ENCODE data around the gene IRS2. TPM values are rescaled to one million over a fixed set of nuclear protein-coding genes. Genes with fewer than 3 reads are reported as not detected.

The IRS2 gene
- total and polyA plus RNA-seq, 8 donors, result 4.9 to 15.8 (median 7.7) TPM

DNA sequence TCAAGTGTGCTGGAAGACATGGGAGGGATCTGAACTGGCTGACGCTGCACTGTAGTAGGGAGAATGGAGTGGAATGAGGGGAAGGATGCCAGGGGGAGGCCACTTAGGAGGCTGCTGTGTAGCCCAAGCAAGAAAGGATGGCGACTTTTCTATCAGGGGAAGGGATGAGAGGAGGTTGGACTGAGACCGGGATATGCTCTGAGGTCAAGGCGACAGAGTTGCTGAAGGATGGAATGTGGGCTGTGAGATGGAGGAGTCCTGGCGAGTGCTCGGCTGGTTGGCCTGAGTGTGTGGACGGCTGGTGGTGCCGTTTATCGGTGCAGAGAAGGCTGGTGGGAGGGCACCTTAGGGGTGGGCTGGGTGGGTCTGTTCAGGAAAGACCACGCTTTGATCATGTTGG is 45.7 kb downstream of the IRS2 start:
- intact Hi-C loops (cut with DNase I), result no loop called here
- H3K27ac ChIP-seq, result no peak overlapping the region
- DNase-seq, result no peak

DNA sequence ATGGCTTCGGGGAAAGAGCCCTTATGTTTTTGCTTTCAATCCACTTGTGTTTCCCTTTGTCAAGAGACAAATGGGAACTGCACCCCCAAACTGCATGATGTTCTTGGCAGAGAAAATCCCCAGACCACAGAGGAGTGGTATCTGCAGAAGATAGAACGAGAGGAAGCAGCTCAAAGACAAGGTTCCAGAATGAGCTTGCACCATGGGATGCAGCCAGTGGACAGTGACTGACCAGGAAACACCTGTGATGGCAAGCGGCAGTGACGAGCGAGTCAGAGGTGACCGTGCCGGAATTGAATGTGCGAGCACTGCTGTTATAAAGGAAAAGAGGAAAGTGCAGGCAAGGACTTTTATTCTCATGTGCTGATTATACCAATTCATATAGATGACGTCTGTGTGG is 46.3 kb downstream of the IRS2 start:
- Histone ChIP-seq H3K27ac (no peak overlapping the region), H3K9me3 (no peaks in the 10 kb centered on the region), H3K4me1 (peaks cover 0 to 11% of the 10 kb centered on the region in 2 donors), H3K36me3 (no peaks in the 10 kb centered on the region), H3K4me3 (no peak overlapping the region), H3K27me3 (peaks cover 0 to 15% of the 10 kb centered on the region in 2 donors)
- intact Hi-C loops (cut with DNase I), result no loop called here
- ATAC-seq (no peak), DNase-seq (no peak)
- TF ChIP-seq, protein P1, sequence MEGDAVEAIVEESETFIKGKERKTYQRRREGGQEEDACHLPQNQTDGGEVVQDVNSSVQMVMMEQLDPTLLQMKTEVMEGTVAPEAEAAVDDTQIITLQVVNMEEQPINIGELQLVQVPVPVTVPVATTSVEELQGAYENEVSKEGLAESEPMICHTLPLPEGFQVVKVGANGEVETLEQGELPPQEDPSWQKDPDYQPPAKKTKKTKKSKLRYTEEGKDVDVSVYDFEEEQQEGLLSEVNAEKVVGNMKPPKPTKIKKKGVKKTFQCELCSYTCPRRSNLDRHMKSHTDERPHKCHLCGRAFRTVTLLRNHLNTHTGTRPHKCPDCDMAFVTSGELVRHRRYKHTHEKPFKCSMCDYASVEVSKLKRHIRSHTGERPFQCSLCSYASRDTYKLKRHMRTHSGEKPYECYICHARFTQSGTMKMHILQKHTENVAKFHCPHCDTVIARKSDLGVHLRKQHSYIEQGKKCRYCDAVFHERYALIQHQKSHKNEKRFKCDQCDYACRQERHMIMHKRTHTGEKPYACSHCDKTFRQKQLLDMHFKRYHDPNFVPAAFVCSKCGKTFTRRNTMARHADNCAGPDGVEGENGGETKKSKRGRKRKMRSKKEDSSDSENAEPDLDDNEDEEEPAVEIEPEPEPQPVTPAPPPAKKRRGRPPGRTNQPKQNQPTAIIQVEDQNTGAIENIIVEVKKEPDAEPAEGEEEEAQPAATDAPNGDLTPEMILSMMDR (IDR thresholded peaks at IDR 0.05), result no peak

More for the DNA sequence above, 45.7 kb downstream of the IRS2 start:
- H3K36me3 ChIP-seq, result no peaks in the 10 kb centered on the region
- TF ChIP-seq, protein P1 (IDR thresholded peaks at IDR 0.05), result no peak
- H3K4me3 ChIP-seq, result no peak overlapping the region
- no peak for ATAC-seq
- H3K9me3 ChIP-seq, result no peaks in the 10 kb centered on the region
- H3K4me1 ChIP-seq, result peaks cover 0 to 11% of the 10 kb centered on the region in 2 donors
- peaks cover 0 to 17% of the 10 kb centered on the region in 2 donors for H3K27me3 ChIP-seq

DNA sequence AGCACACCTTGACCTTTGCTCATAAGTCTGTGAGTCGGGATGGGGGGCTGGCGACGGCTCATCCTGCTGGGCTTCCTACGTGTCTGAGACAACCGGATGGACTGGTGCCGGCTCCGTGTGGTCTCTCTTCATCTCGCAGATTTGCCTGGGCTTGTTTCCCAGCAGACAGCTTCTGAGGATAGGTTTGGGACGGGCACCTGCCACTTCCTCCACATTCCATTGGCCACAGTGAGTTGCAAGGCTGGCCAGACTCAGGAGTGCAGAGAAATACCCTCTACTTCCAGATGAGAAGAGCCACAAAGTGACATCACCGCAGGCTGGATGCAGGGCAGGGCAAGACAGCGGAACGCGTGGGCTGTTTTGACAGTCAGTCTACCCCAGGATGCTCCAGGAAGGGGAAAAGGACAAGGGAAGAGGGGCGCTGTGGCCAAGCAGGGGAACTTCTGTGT is 48.1 kb downstream of the IRS2 start:
- ATAC-seq, result no peak
- H3K9me3 ChIP-seq, result no peaks in the 10 kb centered on the region
- intact Hi-C loops (cut with DNase I), result no loop called here

DNA sequence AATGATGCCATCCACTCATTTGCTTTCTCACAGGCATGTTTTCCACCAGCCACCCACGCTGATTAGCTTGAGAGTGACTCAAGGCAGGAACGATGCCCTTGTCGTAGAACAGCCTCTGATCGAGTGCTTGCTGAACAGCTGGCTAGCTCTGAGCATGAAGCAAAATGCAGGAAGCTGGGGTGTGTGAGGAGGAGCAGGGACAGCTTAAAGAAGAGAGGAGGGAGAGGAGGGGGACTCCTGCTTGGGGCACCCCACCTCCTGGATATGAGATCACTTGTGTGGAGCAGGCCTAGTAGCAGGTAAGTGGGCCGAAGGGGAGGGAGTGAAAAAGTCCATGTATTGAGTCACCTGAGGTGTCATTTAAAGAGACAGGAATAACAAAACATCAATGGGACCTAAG is 48.8 kb downstream of the IRS2 start:
- no peaks in the 10 kb centered on the region for H3K36me3 ChIP-seq
- no peak for ATAC-seq
- no peak overlapping the region for H3K27ac ChIP-seq
- TF ChIP-seq, protein P1 (IDR thresholded peaks at IDR 0.05), result no peak
- DNase-seq, result no peak
- H3K27me3 ChIP-seq, result no peaks in the 10 kb centered on the region
- no peaks in the 10 kb centered on the region for H3K4me1 ChIP-seq
- no peaks in the 10 kb centered on the region for H3K9me3 ChIP-seq
- intact Hi-C loops (cut with DNase I), result no loop called here
- no peak overlapping the region for H3K4me3 ChIP-seq

More for the DNA sequence above, 48.1 kb downstream of the IRS2 start:
- TF ChIP-seq, protein P1 (IDR thresholded peaks at IDR 0.05), result no peak
- no peak for DNase-seq
- no peaks in the 10 kb centered on the region for H3K27me3 ChIP-seq
- no peaks in the 10 kb centered on the region for H3K36me3 ChIP-seq
- H3K4me1 ChIP-seq, result no peaks in the 10 kb centered on the region
- no peak overlapping the region for H3K27ac ChIP-seq
- no peak overlapping the region for H3K4me3 ChIP-seq

DNA sequence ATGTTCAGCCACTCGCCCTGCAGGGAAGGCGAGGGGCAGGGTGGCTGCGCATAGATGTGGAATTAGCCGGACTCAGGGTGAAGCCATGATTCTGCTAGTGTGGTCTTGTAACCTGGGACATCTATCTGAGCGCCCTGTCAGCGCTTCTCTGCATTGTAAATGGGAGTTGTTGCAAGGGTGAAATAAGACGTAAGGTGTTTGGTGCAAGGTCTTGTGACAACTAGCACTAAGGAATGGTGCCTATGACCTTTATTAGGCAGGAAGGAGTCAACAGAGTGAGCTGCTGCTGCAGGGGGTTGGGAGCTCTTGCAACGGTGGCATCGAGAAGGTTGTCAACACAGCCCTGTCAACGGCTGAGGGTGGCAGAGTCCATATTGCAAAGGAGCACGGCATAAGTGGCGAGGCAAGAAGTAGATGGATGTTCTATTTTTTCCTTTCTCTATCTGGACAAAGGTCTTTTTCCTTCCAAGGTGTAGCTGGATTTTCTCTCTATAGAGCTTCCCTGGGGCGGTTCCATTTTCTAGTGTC is 49.3 kb downstream of the IRS2 start:
- Histone ChIP-seq H3K9me3 (no peaks in the 10 kb centered on the region), H3K27ac (no peak overlapping the region), H3K36me3 (no peaks in the 10 kb centered on the region), H3K27me3 (no peaks in the 10 kb centered on the region), H3K4me3 (no peak overlapping the region), H3K4me1 (no peaks in the 10 kb centered on the region)
- TF ChIP-seq, protein P1 (IDR thresholded peaks at IDR 0.05), result no peak
- no peak for ATAC-seq
- intact Hi-C loops (cut with DNase I), result no loop called here
- DNase-seq, result no peak

Measured in left lung (tissue), 10 donors.